IMR-90 (cell line): ENCODE results near the gene GSN.

Experiments
- BHLHE40 ChIP-seq: fragments of 150-350 bp; IDR thresholded peaks from 2 replicates; pipeline ENCODE4 v1.6.1; 2016; ENCODE audit warnings: mild to moderate bottlenecking, low read depth, low read length
- CEBPB ChIP-seq: IDR thresholded peaks from 2 replicates; pipeline ENCODE4 v1.6.1; 2012; ENCODE audit warnings: low read depth, low read length, improper control_type of control experiment
- CTCF ChIP-seq: conservative IDR thresholded peaks from 2 replicates; pipeline ENCODE4 v1.5.1; 2012; ENCODE audit warnings: mild to moderate bottlenecking, low read depth, low read length, improper control_type of control experiment
- MAZ ChIP-seq: IDR thresholded peaks from 2 replicates; pipeline ENCODE4 v1.6.1; 2012; ENCODE audit warnings: low read depth, mild to moderate bottlenecking, low read length, improper control_type of control experiment, moderate library complexity, borderline replicate concordance
- NFE2L2 ChIP-seq: fragments of 150-350 bp; IDR thresholded peaks from 2 replicates; pipeline ENCODE4 v1.6.1; 2016; ENCODE audit warnings: low read depth, mild to moderate bottlenecking, low read length
- POLR2A ChIP-seq: IDR thresholded peaks from 2 replicates; pipeline ENCODE4 v1.6.1; 2012; ENCODE audit warnings: mild to moderate bottlenecking, low read depth, low read length
- RFX5 ChIP-seq: IDR thresholded peaks from 2 replicates; pipeline ENCODE4 v1.8.0; 2012; ENCODE audit warnings: low read depth, mild to moderate bottlenecking, low read length, moderate library complexity
- SMC3 ChIP-seq: fragments of 150-350 bp; IDR thresholded peaks from 2 replicates; pipeline ENCODE4 v1.6.1; 2016; ENCODE audit warnings: low read depth, mild to moderate bottlenecking, antibody characterized with exemption, low read length, moderate library complexity
- USF2 ChIP-seq: fragments of 150-350 bp; IDR thresholded peaks from 2 replicates; pipeline ENCODE4 v1.6.1; 2017; ENCODE audit warnings: mild to moderate bottlenecking, antibody characterized with exemption, low read length, low read depth

GRCh38 chr9:121235512-121235911 lies 32.5 kb upstream of the GSN start:
- TF ChIP-seq NFE2L2 (no peak), POLR2A (no peak), CTCF (no peak), MAZ (no peak), USF2 (no peak), BHLHE40 (no peak), CEBPB (no peak), SMC3 (no peak), RFX5 (no peak)
